UCSD-AML1 (cell line): ENCODE results near the gene RHOU.

Source experiments
- DNase-seq: peaks from one replicate; lab custom pipeline; 2025; ENCODE audit not compliant: unreplicated experiment; lab: John Stamatoyannopoulos, UW

The RHOU gene

GRCh38 chr1:228736844-228737445, 1.7 kb downstream of the RHOU start:
- DNase-seq: no peak

GRCh38 chr1:228737601-228738041, 2.3 kb downstream of the RHOU start:
- no peak for DNase-seq

GRCh38 chr1:228739826-228740225, 4.5 kb downstream of the RHOU start:
- no peak for DNase-seq

- no peak for DNase-seq
Measured at GRCh38 chr1:228740543-228741317, 5.5 kb downstream of the RHOU start.

GRCh38 chr1:228742281-228742860, 7.1 kb downstream of the RHOU start:
- no peak for DNase-seq

GRCh38 chr1:228743405-228743804, 8.1 kb downstream of the RHOU start:
- no peak for DNase-seq

GRCh38 chr1:228744356-228744755, 9.1 kb downstream of the RHOU start:
- DNase-seq: no peak

GRCh38 chr1:228744918-228745317, 9.6 kb downstream of the RHOU start:
- DNase-seq: no peak

- DNase-seq: no peak
Measured at GRCh38 chr1:228745497-228745896, 10.2 kb downstream of the RHOU start.

- no peak for DNase-seq
Measured at GRCh38 chr1:228747301-228747935, 12.1 kb downstream of the RHOU start.

- DNase-seq: no peak
Measured at GRCh38 chr1:228748029-228748428, 12.8 kb downstream of the RHOU start.

GRCh38 chr1:228748431-228748830, 13.2 kb downstream of the RHOU start:
- DNase-seq: no peak

- DNase-seq: no peak
Measured at GRCh38 chr1:228749765-228750164, 14.5 kb downstream of the RHOU start.

GRCh38 chr1:228750915-228751314, 15.6 kb downstream of the RHOU start:
- no peak for DNase-seq

- DNase-seq: no peak
Measured at GRCh38 chr1:228751360-228752098, 16.2 kb downstream of the RHOU start.

GRCh38 chr1:228752258-228752657, 17.0 kb downstream of the RHOU start:
- no peak for DNase-seq

- DNase-seq: no peak
Measured at GRCh38 chr1:228752675-228753265, 17.5 kb downstream of the RHOU start.

GRCh38 chr1:228753287-228753686, 18.0 kb downstream of the RHOU start:
- no peak for DNase-seq

- no peak for DNase-seq
Measured at GRCh38 chr1:228753786-228754360, 18.6 kb downstream of the RHOU start.

GRCh38 chr1:228754646-228755268, 19.5 kb downstream of the RHOU start:
- DNase-seq: no peak
